ENCODE data around the gene CYB5D1. TPM values are rescaled to one million over a fixed set of nuclear protein-coding genes. Genes with fewer than 3 reads are reported as not detected.

CYB5D1 gene
- total RNA-seq, 4 donors from 2014 or later = 12.0 to 18.7 (median 13.7) TPM

GRCh38 chr17:7903154-7904103 lies 45.6 kb downstream of the CYB5D1 start:
- no peaks in the 10 kb centered on the region for H3K9me3 ChIP-seq
- H3K27ac ChIP-seq = no peak overlapping the region
- no peak for ATAC-seq
- no peak overlapping the region for H3K4me3 ChIP-seq
- H3K27me3 ChIP-seq = no peaks in the 10 kb centered on the region
- H3K36me3 ChIP-seq = peaks cover 0 to 100% of the 10 kb centered on the region in 2 donors
- 54 to 63% methylated on average over 4 to 13 of the region's 22 CpGs for WGBS, 2 donors (ENCODE audit: low coverage in 1 of 2)
- no peaks in the 10 kb centered on the region for H3K4me1 ChIP-seq
- no peak for TF ChIP-seq EP300 (IDR thresholded peaks at IDR 0.05)
- TF ChIP-seq POLR2A (IDR thresholded peaks at IDR 0.05) = no peak
- TF ChIP-seq CTCF (IDR thresholded peaks at IDR 0.05) = no peak
- TF ChIP-seq POLR2AphosphoS5 (IDR thresholded peaks at IDR 0.05) = no peak

GRCh38 chr17:7909089-7909488 lies 51.3 kb downstream of the CYB5D1 start:
- Histone ChIP-seq H3K27ac (no peak overlapping the region), H3K9me3 (no peaks in the 10 kb centered on the region), H3K27me3 (no peaks in the 10 kb centered on the region), H3K4me3 (no peak overlapping the region), H3K36me3 (peaks cover 0 to 85% of the 10 kb centered on the region in 2 donors), H3K4me1 (peaks cover 0 to 3% (median 0%) of the 10 kb centered on the region in 3 donors)
- ATAC-seq = no peak
- no CpG with 5 or more reads among the region's 29 CpGs for WGBS, 2 donors (ENCODE audit: low coverage in 1 of 2)
- TF ChIP-seq CTCF (IDR thresholded peaks at IDR 0.05) = no peak
- no peak for TF ChIP-seq POLR2AphosphoS5 (IDR thresholded peaks at IDR 0.05)
- no peak for TF ChIP-seq EP300 (IDR thresholded peaks at IDR 0.05)
- TF ChIP-seq POLR2A (IDR thresholded peaks at IDR 0.05) = no peak

- Histone ChIP-seq H3K4me3 (no peak overlapping the region), H3K27me3 (no peaks in the 10 kb centered on the region), H3K36me3 (peaks cover 0 to 73% of the 10 kb centered on the region in 2 donors), H3K27ac (no peak overlapping the region), H3K9me3 (no peaks in the 10 kb centered on the region), H3K4me1 (peaks cover 0 to 15% (median 7%) of the 10 kb centered on the region in 3 donors)
- TF ChIP-seq POLR2A (IDR thresholded peaks at IDR 0.05) = no peak
- TF ChIP-seq EP300 (IDR thresholded peaks at IDR 0.05) = no peak
- no peak for TF ChIP-seq CTCF (IDR thresholded peaks at IDR 0.05)
- TF ChIP-seq POLR2AphosphoS5 (IDR thresholded peaks at IDR 0.05) = no peak
- 86 to 91% methylated on average over 12 to 15 of the region's 15 CpGs for WGBS, 2 donors (ENCODE audit: low coverage in 1 of 2)
- no peak for ATAC-seq
These were observed 52.5 kb downstream of the CYB5D1 start for GRCh38 chr17:7910281-7910680.

GRCh38 chr17:7910711-7911110 lies 52.9 kb downstream of the CYB5D1 start:
- peaks cover 0 to 18% (median 7%) of the 10 kb centered on the region in 3 donors for H3K4me1 ChIP-seq
- no peak for ATAC-seq
- WGBS, 2 donors (ENCODE audit: low coverage in 1 of 2) = 95 to 96% methylated on average over 13 of the region's 13 CpGs
- TF ChIP-seq EP300 (IDR thresholded peaks at IDR 0.05) = no peak
- no peak for TF ChIP-seq POLR2A (IDR thresholded peaks at IDR 0.05)
- no peak for TF ChIP-seq POLR2AphosphoS5 (IDR thresholded peaks at IDR 0.05)
- no peak for TF ChIP-seq CTCF (IDR thresholded peaks at IDR 0.05)
- H3K36me3 ChIP-seq = peaks cover 0 to 68% of the 10 kb centered on the region in 2 donors
- no peak overlapping the region for H3K4me3 ChIP-seq
- H3K9me3 ChIP-seq = no peaks in the 10 kb centered on the region
- H3K27ac ChIP-seq = no peak overlapping the region
- no peaks in the 10 kb centered on the region for H3K27me3 ChIP-seq

Data from gastroesophageal sphincter (tissue), 4 donors.